COR-L47 (cell line): Measurements from ENCODE around the gene HTRA3.

Experiments
- DNase-seq: peaks from one replicate; lab custom pipeline; 2025; lab: John Stamatoyannopoulos, UW

Gene HTRA3

DNA sequence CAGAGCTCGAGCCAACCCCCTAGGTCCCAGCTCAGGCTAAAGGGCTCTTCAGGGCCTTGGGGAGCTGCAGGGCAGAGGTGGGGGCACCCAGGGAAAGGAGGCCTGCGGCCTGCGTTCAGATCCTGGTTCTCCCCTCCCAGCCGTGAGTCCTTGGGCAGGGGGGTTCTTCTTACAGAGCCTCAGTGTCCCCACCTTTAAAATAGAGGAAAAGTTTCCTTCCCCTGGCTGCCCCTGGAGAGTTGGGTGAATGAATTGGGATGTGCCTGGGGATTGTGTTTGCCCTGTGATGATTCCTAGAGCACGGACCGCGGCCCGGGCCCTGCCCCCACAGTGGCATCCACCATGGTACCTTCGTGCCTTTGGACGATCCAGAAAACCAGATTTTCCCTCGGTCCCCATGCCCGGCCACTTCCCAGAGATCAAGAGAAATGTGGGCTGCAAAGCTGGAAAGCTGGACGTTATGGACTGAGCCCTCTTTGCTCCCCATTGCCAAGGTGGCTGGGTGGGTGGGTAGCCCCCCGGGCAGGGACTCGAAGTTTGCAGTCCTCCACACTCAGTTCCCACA is 11.4 kb downstream of the HTRA3 start:
- no peak for DNase-seq

- no peak for DNase-seq
These were observed 12.1 kb downstream of the HTRA3 start for GRCh38 chr4:8281519-8282133.

DNA sequence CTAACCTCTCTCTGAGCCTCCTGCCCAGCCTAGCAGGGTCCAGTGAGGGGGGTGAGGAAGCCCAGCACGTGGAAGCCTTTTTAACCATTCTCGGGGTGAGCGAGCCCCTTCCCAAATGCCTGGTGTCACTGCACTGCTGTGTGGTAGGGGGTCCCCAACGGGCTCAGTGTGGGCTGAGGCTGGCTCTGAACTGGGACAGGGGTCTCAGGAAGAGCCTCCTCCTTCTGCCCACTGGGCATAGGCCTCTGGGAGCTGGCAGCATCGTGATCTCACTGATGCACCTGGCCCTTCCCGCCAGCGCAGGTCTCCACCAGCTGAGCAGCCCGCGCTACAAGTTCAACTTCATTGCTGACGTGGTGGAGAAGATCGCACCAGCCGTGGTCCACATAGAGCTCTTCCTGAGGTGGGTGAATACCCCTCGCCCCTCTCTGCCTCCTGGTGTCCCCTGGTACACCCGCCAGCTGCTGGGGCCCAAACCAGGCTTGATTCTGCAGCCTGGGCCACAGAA is 12.6 kb downstream of the HTRA3 start:
- DNase-seq, result no peak

DNA sequence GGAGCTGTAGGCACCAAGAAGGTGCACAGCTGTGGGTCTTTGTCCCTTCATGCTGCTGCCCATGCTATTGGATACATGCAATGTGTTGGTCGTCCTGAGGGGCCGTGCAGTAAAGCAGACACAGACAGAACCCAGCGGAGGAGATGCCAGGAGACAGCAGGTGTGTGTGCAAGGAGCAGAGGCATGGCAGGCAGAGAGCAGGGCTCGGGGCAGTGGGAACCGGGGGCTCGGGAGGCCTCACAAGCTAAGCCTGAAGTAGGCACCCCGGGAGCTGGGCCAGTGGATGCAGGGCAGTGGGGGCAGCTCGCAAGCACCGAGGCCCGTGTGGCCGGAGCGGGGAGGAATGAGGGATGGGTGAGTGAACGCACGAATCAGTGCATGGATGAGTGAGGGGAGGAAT is 13.2 kb downstream of the HTRA3 start:
- DNase-seq, result no peak

GRCh38 chr4:8283161-8283560 is 13.6 kb downstream of the HTRA3 start:
- no peak for DNase-seq

DNA sequence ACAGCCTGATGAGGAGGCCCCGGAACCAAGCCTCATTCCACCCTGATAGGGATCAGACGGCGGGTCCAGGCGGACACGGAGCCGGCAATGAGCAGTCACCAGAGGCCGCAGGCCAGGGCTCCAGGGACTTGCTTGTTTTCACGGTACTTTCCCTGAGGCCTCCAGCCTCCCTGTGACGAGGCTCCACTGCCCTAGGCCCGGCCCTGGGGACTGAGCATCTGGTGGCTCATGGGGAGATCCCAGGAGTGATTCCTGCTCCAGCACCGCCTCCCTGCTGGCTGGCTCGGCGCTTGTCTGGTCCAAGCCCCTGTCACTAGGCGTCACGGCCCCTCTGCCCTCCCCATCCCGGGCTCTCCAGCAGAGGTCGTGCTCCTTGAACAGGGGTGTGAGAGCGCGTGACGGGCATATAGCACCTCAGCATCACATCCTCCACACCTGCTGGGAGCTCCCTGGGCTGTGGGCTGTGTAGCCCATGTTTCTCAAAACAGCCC is 14.1 kb downstream of the HTRA3 start:
- no peak for DNase-seq

GRCh38 chr4:8284391-8284790 is 14.8 kb downstream of the HTRA3 start:
- DNase-seq, result no peak

DNA sequence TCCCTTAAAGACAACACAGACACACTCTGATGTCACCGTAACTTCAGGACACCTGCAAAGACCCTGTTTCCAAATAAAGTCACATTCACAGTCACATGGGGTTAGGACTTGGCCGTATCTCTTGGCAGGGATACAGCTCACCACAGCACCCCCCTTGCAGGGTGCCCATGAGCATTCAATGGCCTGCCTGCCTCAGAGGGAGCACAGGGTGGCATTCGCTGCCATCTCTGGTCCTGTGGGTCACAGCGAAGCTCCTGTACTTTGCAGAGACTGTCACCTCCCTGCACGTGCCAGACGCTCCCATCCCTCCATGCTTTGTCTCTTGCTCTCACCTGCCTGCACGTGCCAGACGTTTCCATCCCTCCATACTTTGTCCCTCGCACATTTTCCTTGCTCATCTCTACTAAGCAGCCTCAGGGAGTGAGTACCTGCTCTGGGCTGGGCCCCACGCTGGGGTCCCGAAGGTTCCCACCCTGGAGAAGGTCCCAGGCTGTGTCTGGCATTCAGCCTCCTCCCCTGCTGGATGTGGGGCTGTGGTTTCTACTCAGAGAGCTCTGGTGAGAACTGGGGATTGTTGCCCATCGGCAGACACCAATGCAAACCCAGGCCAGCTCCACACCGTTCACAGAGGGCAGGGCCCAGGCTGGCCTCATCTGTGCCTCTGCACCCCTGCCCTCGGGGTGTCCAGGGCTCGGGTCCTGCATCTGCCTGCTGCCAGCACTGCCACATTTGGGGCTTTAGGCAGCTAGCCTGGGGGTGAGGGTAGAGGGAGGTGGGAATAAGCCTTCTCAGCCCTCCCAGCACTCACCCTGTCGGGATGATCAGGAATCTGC is 15.8 kb downstream of the HTRA3 start:
- no peak for DNase-seq

GRCh38 chr4:8285976-8286718 is 16.6 kb downstream of the HTRA3 start:
- no peak for DNase-seq

- DNase-seq, result no peak
These were observed 17.3 kb downstream of the HTRA3 start for GRCh38 chr4:8286719-8287342.

- DNase-seq, result no peak
These were observed 18.1 kb downstream of the HTRA3 start for GRCh38 chr4:8287343-8288280.

DNA sequence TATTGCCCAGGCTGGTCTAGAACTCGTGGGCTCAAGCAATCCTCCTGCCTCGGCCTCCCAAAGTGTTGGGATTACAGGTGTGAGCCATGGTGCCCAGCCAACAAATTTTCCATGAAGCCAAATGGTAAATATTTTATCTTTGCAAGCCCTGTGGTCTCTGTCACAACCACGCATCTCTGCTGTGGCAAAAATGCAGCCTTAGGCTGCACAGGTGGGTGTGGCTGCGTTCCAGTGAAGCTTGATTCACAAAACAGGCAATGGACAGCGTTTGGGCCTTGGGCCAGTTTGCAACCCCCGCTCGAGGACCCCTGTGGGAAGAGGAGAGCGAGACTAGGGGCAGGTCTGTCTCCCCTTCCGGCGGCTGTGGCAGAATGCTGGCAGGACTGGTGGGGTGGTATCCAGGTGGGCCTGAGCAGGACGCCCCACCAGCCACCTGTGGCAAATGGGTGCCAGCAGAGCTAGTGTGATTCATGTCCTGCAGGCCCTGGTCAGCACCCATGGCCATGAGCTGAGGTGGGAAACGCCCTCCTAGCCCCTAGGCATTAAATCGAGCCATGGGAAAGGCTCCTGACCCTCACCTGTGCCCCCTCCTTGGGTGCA is 19.7 kb downstream of the HTRA3 start:
- DNase-seq, result no peak

- no peak for DNase-seq
These were observed 20.6 kb downstream of the HTRA3 start for GRCh38 chr4:8289956-8290700.

GRCh38 chr4:8290701-8290970 is 21.1 kb downstream of the HTRA3 start:
- DNase-seq, result no peak

- DNase-seq, result no peak
These were observed 21.6 kb downstream of the HTRA3 start for GRCh38 chr4:8291036-8291682.

DNA sequence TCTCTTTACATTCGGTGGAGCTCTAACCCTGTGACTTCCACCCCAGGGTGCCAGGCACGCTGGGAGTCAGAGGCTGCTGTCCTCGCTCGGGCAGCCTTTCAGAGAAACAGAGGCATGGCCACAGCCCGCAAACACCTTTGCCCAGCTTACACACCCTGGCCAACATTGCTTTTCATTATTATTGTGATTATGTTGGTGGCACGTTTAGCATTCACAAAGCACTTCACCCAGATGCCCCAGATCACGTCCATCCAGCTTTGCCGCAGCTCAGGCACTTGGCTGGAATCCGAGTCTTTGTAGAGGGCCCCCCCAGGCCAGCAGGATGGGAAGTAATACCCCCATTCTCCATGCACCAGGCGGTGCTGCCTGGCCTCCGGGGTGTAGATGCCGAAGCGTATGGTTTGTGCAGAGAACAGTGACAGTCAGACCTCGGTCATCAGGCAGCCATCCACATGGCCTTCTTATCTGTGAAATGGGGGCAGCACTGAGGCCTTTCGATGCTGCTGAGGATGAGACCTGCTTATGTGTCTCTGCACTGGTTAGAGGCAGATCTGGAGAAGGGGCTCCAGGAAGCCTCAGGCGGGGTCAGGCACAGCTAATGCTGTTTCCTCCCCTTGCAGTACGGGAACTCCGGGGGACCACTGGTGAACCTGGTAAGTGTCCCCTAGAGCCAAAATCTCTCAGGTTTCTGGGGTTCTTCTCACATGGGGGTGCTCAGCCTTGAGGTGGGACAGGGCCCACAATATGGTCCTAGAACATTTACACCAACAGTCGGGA is 22.3 kb downstream of the HTRA3 start:
- DNase-seq, result no peak

DNA sequence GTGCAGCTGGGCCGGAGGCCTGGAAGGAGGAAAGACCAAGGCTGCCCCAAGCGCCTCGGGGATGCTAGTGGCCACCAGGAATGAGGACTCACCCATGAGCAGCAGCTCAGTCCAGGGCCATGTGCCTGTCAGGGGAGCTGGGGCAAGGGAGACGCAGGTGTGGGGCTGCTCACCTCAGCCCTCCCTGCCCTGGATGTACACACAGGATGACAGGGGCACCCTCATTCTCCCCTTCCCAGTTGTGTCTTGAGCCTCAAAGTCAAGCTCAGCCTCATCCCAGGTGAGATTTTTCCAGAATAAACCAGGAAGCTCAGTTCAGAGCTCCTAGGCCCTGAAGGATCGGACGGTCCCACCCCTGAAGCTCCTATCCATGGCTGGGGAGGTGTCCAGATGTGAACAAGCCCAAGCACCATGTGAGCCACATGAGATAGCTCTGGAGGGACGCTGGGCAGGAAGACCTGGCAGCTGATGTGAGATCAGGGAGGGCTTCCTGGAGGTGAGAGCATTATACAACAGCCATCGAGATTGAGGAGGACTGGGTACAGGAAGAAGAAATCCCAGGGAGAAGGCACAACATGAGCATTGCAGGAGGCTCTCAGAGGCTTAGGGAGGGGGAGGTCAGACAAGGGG is 23.0 kb downstream of the HTRA3 start:
- no peak for DNase-seq
